Astrocyte of the spinal cord (primary cell): ENCODE data around the gene POP7.

Source experiments
- DNase-seq: peaks from one replicate; pipeline ENCODE4 v3.0.0; 2011; ENCODE audit warnings: low read depth, low spot score
- H3K4me3 ChIP-seq: 2 replicates; pipeline ENCODE4 v1.5.1; 2011; ENCODE audit warnings: low read depth, mild to moderate bottlenecking, low read length, moderate library complexity
- CTCF ChIP-seq: IDR thresholded peaks from 2 replicates; pipeline ENCODE4 v1.5.1; 2012; ENCODE audit warnings: low read depth, mild to moderate bottlenecking, low read length, inconsistent platforms
- in situ Hi-C: cut with HindIII; loops from 2 replicates; pipeline ENCODE4 v1.10.0; 2017; ENCODE audit warnings: low sequenced_read_pairs

Gene POP7

GRCh38 chr7:100683659-100684533, 22.0 kb upstream of the POP7 start:
- no peak for DNase-seq
- no peak overlapping the region for H3K4me3 ChIP-seq
- TF ChIP-seq CTCF: no peak
- in situ Hi-C loops: no loop called here

GRCh38 chr7:100684534-100685042, 21.3 kb upstream of the POP7 start:
- no peak for TF ChIP-seq CTCF
- H3K4me3 ChIP-seq: no peak overlapping the region
- DNase-seq: no peak
- in situ Hi-C loops: no loop called here

- no peak overlapping the region for H3K4me3 ChIP-seq
- DNase-seq: no peak
- no peak for TF ChIP-seq CTCF
- in situ Hi-C loops: no loop called here
Observed at GRCh38 chr7:100685049-100685605, 20.8 kb upstream of the POP7 start.

GRCh38 chr7:100685631-100686145, 20.2 kb upstream of the POP7 start:
- no peak for TF ChIP-seq CTCF
- DNase-seq: no peak
- in situ Hi-C loops: no loop called here
- H3K4me3 ChIP-seq: no peak overlapping the region

GRCh38 chr7:100686201-100686821, 19.6 kb upstream of the POP7 start:
- no peak for DNase-seq
- H3K4me3 ChIP-seq: no peak overlapping the region
- TF ChIP-seq CTCF: no peak
- in situ Hi-C loops: no loop called here

GRCh38 chr7:100686822-100687211, 19.1 kb upstream of the POP7 start:
- no peak overlapping the region for H3K4me3 ChIP-seq
- in situ Hi-C loops: no loop called here
- DNase-seq: no peak
- no peak for TF ChIP-seq CTCF
